Ishikawa (cell line): Measurements from ENCODE around the gene CD151.

Experiments
- CEBPB ChIP-seq: IDR thresholded peaks from 2 replicates; pipeline ENCODE4 v1.6.1; 2012
- CREB1 ChIP-seq: IDR thresholded peaks from 2 replicates; pipeline ENCODE4 v1.6.1; 2012; ENCODE audit warnings: low read depth
- EGR1 ChIP-seq: IDR thresholded peaks from 2 replicates; pipeline ENCODE4 v1.6.1; 2012
- EP300 ChIP-seq: IDR thresholded peaks from 2 replicates; pipeline ENCODE4 v1.6.1; 2012; ENCODE audit warnings: borderline replicate concordance
- FOXM1 ChIP-seq: IDR thresholded peaks from 2 replicates; pipeline ENCODE4 v1.6.1; 2012; ENCODE audit warnings: low read depth, borderline replicate concordance
- MAX ChIP-seq: IDR thresholded peaks from 2 replicates; pipeline ENCODE4 v1.6.1; 2012
- NFIC ChIP-seq: IDR thresholded peaks from 2 replicates; pipeline ENCODE4 v1.6.1; 2012
- RAD21 ChIP-seq: IDR thresholded peaks from 2 replicates; pipeline ENCODE4 v1.6.1; 2012; ENCODE audit warnings: low read depth
- REST ChIP-seq: IDR thresholded peaks from 2 replicates; pipeline ENCODE4 v1.6.1; 2012; ENCODE audit warnings: low read depth, mild to moderate bottlenecking
- TAF1 ChIP-seq: IDR thresholded peaks from 2 replicates; pipeline ENCODE4 v1.6.1; 2012; ENCODE audit warnings: low read depth, mild to moderate bottlenecking
- TCF12 ChIP-seq: IDR thresholded peaks from 2 replicates; pipeline ENCODE4 v1.6.1; 2012; ENCODE audit warnings: low read depth
- TEAD4 ChIP-seq: IDR thresholded peaks from 2 replicates; pipeline ENCODE4 v1.6.1; 2012
- USF1 ChIP-seq: IDR thresholded peaks from 2 replicates; pipeline ENCODE4 v1.6.1; 2012
- YY1 ChIP-seq: IDR thresholded peaks from 2 replicates; pipeline ENCODE4 v1.6.1; 2012; ENCODE audit warnings: low read depth
- ZBTB7A ChIP-seq: IDR thresholded peaks from 2 replicates; pipeline ENCODE4 v1.6.1; 2012; ENCODE audit warnings: low read depth

The CD151 gene

GRCh38 chr11:846496-847098 is 13.8 kb downstream of the CD151 start:
- no peak for TF ChIP-seq EGR1
- no peak for TF ChIP-seq ZBTB7A
- no peak for TF ChIP-seq EP300
- no peak for TF ChIP-seq YY1
- TF ChIP-seq USF1 = no peak
- no peak for TF ChIP-seq NFIC
- TF ChIP-seq TEAD4 = no peak
- no peak for TF ChIP-seq REST

GRCh38 chr11:847876-848275 is 15.1 kb downstream of the CD151 start:
- TF ChIP-seq FOXM1 = no peak
- no peak for TF ChIP-seq TAF1
- TF ChIP-seq ZBTB7A = no peak
- TF ChIP-seq YY1 = no peak
- TF ChIP-seq TEAD4 = no peak
- TF ChIP-seq MAX = no peak
- TF ChIP-seq RAD21 = no peak
- no peak for TF ChIP-seq CEBPB
- no peak for TF ChIP-seq CREB1
- TF ChIP-seq TCF12 = no peak
- no peak for TF ChIP-seq NFIC
- no peak for TF ChIP-seq EP300
- no peak for TF ChIP-seq REST

- TF ChIP-seq MAX (0 out of 2 replicates have a peak, but pooled peaks have one; percentile 28), RAD21 (peak; percentile 86), EP300 (no peak), REST (no peak), CEBPB (no peak), USF1 (peak; percentile 54; the same call in 1 of the 2 replicates), TEAD4 (no peak), EGR1 (no peak), NFIC (no peak)
Measured at GRCh38 chr11:848380-848931, 15.7 kb downstream of the CD151 start.

- TF ChIP-seq ZBTB7A (peak; percentile 77), REST (no peak)
Measured at GRCh38 chr11:849104-849824, 16.5 kb downstream of the CD151 start.
